ENCODE results near the gene GOLT1A.

Gene GOLT1A, protein sequence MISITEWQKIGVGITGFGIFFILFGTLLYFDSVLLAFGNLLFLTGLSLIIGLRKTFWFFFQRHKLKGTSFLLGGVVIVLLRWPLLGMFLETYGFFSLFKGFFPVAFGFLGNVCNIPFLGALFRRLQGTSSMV

DNA sequence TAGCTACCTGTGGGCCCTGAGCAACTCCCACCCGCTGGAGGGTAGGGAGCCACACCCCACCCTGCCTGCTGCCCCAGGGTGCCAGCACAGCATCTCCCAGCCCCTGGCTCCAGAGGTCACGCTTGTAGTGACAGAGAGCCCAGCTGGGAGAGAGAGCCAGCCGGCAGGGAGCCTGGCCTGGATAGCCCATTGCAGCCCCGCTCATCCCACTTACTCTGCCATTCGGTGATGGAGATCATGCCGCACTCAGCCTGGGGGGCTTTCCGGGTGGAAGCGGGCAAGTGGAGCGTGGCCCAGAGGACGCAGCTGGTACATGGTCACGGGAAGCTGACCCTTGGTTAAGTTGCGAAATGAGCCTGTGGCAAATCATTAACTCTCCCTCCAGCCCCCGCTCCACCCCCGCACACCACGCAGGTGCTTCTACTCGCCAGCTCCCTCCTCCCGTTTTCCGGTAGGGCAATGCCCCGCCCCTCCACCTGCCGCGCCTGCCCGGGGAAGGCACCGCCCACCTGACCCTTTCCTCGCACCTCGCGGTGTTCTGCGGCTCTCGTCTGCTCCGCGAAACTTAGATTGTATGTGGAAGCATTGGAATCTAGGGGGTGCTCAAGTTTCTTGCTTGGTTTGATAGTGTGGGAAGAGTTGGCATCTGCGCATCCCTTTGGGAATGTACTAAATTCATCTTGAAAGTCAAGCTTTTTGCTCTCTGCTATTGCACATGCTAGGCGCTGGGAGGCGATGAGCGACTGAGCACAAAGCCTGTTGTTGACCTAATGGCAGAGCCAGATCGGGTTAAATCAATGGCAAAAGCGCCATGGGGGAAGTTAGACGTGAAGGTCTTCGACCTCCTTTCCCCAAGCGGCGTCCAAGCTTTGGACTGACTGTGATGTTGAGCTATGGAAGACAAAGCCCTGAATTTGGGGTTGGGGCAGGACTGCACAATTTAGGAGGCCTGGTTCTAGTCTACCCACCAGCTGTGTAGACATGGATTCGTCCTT, at the start of gene GOLT1A:
GOLT1A (minus strand) TSS at position 321 of the 995 bp plus-strand sequence; CDS start at position 239, 82 bp downstream.
- peak; percentile 84 for DNase-seq

DNA sequence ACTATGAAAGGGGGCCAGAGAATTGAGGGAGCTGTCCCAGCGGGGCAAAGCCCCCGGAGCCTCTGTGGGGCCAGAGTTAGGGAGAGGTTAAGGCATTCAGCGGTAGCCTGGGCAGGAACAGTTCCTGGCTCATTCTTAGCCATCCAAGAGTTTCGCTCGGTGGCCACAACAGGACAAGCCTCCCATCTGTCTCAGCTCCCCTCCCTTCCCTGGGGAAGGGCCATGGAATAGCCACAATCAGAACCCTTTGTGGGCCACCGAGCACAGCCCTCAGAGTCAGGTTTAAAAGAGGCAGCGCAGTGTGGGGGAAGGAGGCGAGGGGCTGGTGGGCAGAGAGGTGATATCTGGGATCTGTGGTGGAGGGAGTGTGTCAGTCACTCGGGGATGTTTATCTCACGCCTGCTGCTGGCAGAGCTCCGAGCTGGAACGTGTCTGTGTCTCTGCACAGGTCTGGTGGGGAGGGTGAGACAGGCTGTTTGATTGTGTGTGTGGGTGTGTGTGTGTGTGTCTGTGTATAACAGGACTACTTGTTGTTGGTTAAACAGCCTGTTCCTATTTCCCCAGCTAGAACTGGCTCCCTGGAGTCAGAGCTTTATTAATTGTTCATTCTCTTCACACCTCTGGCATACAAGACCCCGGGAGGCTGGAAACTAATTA, 49.6 kb upstream of the GOLT1A start:
- peak; percentile 70 for DNase-seq

DNA sequence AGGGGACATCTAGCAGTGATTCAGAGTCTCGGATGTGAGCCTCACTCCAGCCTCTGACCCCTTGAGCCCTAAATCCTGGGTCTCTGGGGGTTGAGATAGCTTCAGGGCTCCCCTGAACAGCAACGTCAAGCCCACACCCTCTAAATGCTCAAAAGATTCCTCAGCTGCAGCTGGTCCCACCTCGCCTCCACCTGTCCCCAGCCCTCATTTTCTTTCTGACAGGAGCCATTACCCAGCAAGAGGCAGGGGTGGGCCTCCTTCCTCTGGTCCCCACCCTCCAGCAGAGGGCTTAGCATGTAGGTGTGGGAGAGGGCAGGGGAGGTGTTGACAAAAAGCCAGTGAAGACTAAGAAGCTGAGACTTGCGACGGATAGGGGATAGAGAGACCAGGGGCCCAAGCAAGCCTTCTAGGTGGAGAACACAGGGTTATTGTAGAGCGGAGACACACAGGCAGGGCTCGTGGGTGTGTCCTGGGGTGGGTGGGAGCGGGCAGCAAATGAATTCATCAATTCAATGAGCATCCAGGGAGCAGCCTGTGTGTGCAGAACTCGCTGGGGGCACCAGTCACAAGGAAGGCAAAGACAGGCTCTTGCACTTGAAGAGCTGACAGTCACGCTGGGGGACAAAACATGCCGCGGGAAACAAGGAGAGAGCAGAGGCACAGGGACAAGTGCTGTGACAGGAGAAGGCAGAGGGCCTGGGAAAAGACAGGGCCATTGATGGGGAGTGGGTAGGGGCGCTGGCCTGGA, 48.9 kb upstream of the GOLT1A start:
- DNase-seq, result no peak

DNA sequence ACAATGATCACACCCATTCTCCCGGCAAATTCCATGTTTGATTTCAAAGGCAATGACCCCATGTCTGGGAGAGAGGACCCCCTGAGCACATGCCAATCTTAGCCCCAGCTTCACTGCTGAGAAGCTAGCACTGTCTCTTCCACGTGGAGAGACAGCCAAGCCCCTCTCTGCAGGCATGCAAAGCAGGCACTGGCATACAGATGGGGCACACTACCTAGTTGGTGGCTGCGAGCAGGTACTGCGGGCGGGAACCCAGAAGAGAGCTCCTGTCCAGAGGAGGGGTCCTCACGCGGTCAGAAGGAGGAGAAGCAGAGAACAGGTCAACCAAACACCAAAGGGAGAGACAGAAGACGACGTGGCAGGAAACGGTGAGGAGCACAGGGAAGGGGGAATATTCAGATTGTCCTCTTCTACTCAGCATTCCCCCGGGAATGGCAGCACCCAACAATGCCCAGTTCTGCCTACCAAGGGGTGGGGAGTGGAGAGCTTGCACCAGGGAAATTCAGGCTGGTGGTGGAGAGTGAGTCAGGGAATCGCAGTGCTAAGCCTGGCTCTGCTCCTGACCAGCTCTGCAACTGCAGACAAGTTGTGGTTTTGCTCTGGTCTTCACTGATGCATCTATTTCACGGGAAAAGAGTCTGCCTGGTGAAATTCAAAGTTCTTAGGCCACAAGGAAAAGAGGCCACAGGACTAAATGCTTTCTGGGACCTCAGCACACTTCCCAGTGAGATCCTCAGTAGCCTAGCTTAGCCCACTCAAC, 48.1 kb upstream of the GOLT1A start:
- no peak for DNase-seq

DNA sequence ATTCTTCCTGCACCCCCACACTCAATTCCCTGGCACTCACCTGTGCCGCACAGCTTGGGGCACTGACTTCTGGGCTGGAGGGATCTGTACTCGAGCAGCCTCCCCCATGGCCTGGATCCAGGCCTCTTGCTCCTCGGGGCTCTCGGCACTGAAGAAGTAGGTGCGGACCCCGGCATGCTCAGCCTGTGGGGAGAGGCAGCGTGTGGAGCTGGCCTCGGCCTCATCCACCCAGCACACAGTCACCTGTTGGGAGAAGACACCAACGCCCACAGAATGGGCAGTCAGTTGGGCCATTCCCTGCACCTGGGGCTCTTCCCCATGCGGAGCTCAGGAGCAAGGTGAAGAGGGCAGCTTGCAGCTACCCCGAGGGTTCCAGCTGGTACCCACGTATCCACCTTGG, 47.5 kb upstream of the GOLT1A start:
- DNase-seq, result no peak

DNA sequence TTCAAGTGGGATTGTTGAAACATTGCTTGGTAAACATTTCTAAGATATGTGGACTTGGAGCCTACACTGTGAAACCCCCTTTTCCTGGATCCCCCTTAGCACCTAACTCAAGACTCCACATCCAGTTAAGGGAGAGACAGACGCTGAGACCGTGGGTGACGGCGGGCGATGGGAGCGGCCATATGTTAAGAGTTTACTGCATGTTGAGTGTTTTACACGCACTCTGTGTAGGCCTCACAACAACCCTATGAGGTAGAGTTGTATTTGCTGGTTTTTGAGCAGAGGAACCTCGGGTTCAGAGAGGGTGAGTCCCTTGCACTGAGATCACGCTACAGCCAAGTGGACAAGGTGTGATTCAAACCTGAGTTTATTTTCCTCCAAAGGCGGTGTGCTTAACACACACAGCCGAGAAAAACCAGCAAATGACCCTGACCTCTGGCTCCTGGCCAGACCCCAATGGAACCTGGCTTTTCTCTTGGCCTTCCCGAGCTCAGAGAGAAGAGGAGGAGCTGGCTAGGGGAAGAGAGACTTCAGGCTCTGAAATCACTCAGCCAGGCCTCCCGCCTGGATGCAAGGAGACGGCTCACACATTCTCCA, 46.9 kb upstream of the GOLT1A start:
- no peak for DNase-seq

DNA sequence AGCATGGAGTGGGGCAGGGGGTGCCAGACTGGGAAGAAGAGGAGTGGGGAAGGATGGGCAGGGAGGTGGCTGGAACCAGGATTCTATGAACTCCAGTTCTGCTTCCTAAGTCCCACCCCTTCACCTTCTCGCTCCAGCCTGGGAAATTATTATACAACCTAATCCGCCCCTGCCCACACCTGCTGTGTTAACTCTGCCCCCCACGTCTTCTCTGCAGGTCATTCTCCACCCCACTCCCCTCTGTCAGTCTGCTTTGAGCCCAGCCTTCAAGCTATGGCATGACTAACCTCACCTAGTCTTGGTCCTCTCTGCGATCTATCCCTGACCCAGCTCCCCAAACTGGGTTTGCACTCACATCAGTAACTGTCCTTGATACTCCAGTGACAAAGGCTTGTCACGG, 46.0 kb upstream of the GOLT1A start:
- no peak for DNase-seq

DNA sequence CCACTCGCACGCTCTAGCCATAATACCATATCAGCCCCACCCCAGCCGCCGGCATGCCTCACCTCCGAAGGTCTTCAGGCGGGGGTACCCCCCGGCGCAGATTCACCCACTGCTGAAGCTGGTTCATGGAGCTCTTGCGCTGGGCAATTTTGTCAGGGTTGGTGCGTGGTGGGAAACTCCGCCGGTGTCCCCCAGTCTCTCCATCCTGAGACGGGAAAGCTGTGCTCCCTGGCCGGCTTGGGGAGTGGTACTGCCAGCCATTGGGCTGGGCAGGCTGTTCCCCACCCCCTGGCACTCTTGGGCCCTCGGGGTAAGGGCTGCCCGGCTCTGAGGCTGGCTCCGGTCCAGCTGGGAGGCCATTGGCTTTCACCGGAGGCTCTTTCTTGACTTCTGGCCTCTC, 45.4 kb upstream of the GOLT1A start:
- no peak for DNase-seq

DNA sequence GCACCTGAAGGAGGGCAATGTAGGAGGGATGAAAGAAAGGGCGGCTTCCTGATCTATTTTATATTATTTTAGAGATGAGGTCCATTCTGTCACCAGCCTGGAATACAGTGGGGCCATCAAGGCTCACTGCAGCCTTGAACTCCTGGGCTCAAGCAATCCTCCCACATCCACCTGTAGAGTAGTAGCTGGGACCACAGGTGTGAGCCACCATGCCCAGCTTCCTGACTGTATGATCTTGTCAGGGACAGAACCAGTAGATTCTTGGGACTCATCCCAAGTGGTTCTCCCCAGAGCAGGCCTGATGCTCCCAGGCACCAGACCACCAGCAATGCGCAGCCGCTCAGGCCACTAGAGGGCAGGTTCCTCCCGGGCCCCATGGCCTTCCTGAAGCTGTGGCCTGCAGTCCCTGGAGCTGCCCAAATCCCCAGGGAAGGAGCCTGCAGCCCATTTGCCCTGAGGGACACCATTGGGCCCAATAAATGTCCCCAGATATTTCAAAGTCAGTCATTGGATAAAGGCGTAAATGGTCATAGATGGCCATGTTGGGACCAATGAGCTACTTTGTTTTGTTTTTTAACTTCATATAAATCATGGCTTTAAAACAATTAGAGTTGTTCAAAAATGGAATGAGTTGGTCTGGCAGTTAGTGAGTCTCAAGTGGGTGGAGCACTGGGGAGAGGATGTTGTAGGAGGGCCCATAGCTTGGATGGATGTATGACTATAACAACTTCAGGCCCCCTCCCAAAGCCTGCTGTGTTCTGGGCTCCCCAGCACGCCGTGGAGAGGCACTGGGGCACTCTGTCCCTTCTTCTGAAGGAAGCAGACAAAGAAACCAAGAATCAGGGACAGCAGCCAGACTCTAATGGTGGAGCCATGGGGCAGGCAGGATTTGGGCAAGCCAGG, 44.7 kb upstream of the GOLT1A start:
- peak; percentile 64 for DNase-seq

DNA sequence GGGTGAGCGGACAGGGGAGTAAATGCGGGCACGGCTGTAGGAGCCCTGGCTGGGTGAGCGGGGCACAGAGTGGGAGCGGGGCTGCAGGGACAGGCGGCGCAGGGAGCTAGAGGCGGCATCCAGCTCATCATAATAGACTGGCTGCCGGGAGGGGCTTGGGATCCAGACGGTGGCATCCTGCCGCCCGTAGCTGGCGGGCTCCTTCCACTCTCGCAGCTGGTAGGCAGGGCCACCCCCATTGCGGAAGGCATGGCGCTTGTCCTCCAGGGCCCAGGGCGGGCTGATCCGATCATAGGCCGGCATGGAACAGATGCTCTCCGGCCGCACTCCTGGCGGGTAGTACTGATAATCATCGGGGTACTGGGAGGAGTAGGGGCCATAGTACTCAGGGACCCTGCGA, 43.7 kb upstream of the GOLT1A start:
- DNase-seq, result no peak

DNA sequence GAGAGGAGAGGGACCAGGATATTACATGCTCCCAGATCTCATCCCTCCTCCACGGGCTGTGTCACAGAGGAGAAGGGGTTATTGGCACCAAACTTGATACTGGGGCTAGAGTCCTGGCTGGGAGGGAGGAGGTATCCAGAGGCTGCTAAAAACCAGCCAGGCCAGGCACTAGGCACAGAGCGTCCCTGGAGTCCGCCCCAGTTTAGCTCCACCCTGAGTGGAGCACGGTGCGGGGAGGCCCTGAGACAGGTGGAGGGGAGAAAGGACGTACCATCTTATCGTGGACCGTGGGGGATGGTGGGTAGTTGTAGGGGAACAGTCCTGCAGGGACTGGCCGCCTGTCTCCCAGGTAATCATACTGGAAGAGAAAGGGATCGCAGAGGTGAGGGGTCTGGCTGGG, 42.7 kb upstream of the GOLT1A start:
- no peak for DNase-seq

DNA sequence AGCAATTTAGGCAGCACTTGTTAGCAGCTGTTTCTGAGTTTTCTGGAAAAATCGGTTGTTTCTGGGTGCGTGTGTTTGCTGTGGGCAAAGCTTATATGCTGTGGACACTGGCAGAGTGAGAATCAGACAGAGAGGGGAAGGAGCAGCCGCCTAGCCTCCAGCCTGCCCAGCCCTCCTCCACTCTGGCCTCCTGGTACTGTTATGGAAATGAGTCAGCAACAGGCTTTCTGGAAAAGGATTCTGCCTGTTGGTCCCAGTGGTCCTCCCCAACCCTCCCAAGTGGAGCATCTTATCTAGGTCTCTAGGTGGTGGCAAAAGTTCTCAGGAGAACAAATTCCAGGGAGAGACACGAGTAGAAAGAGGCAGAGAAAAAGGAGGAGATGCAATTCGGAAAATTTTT, 42.2 kb upstream of the GOLT1A start:
- no peak for DNase-seq

DNA sequence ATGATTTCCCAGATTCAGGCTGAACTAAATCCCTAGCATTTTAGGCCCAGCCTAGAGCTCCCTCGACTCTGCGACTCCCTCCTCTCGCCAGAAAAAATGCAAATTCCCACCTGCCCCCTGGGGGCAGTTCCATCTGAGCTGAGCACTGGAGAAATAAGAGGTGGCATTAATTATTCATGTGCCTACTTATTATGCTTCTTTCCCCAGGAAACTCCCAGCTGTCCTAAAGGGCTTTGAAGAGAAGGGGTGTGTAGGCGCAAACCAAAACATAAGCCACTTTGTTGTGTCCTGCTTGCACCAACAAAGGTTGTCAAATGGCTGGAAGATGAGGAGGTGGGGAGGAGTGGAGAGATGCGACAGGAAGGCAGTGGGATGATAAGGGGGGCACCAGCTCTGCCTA, 41.4 kb upstream of the GOLT1A start:
- no peak for DNase-seq

DNA sequence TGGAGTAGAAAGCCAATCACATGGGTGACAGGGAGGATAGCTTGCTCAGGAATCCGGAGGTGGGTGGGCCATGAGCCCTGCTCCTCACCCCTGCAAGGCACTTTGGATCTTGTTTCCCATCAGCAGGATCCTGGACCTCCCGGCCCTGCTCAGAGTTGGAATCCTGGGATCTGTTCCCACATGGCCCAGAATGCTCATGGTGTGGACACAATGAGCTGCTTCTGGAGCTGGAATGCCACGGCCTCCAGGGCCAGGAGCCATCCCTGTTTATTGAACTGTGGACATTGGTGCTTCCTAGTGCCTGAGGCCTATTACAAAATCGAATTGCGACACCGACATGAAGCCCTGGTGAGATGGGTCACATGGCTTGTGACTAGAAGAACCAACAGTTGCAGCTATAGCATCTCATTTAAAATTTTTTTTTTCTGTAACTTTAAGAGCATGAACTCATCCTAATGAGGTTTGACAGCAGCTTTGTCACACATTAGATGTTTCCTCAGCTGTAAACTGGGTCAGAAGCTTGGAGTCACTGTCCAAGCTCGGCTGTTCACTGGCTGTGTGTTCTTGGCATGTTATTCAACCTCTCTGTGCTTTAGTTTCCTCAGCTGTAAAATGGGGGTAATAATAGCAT, 40.4 kb upstream of the GOLT1A start:
- peak; percentile 65 for DNase-seq

DNA sequence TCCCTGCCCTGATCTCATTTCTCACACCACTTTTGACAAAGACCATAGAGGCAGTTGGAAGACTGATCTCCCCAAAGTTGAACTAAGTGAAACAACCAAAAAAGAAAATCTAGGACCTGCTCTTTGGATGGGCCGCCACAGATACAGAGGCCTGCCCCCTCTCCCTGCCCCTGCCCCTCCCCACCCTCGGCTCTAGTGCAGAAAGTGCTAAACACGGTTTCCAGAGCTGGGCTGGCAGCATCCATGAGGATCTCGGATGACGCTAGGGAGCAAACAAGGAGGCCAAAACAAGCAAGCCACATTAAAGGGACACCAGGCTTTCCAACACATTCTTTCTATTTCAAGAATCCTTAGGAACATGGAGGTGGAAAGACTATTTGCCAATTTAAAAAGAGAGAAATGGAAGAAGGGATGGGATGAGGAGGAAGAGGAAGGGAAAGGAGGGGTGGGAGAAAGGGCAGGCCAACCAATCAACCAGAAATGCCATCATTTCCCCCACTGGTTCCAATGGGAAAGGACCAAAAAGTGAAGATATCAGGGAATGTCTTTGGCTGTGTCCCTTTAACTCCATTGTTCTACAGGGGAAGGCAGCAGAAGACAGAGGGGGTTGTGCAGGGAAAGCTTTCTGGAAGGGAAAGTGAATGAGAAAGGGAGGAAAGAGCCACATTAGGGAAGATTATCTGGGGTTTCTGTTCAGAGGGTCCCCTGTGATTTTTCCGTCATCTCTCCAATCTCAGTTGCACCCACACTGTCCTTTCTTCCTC, 38.3 kb upstream of the GOLT1A start:
- DNase-seq, result no peak

DNA sequence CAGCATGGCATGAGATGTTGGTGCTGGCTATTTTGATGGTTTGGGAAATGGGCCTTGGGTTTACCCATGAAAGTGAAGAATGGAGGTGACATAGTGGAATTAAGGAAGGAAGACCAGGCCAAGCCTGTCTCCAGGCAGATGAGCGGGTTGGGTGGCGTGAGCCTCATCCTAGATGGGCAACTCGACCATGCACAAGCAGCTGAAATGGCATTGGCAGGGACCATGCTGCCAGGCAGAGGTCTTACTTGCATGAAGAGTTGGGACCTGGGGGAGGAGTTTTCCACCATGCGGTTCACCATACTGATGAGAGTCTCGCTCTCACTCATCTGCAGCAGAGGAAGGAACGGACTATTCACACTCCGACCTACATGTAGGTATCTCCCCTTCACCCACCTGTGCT, 37.5 kb upstream of the GOLT1A start:
- no peak for DNase-seq

DNA sequence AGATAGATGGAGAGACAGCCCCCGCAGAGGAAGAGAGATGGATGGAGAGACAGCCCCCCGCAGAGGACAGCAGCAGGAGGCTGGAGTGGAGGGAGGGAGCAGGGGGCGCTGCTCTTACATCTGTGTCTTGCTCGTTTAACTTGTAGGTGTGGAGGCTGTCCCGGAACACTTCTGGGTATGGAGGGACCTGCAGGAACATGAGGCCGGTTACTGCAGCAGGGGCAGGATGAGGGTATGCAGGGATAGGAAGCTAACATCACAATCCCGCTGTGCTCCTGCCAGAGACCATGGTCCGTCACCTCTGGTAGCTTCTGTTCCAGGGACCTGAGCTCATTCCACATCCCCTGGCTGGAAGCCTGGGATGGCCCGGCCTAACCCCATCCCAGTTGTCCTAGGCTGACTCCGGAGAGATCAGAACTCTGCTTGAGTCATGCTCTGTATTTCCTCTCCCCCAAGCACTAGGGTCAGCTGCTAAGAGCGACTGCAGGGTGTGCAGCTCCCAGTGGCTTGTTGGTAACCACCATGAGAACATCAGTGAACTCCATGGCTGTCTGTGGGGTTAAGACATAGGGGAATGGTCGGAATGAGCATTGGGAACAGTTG, 36.7 kb upstream of the GOLT1A start:
- DNase-seq, result no peak

DNA sequence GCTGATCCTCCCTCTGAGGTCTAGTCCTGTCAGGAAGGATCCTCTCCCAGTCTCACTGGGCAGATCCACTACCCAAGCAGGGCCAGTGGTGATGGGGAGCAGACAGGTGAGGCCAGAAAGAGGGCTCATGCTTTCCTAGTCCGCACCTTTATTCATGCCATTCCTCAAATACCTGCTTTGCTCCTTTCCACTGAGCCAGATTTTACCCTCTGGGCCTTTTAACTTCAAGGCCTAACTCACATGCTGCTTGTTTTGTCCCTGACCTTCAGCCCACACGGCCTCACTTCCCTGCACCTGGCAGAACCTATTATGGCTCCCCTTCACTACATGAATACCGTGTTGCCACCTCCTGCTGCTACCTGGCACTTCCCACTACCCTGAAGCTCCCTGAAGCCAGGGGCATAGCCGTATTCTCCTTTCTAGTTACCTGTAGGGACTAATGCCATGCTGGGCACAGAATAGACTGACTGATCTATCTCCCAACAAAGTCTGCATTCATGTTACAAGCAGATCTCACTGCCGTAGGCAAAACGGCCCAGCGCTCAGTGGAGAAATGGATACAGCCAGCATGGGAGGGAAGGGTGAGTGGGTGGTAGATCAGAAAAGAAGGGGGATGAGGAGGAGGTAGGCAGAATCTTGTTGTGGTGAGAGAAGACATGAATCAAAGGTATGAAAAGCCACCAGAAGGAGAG, 36.1 kb upstream of the GOLT1A start:
- no peak for DNase-seq

DNA sequence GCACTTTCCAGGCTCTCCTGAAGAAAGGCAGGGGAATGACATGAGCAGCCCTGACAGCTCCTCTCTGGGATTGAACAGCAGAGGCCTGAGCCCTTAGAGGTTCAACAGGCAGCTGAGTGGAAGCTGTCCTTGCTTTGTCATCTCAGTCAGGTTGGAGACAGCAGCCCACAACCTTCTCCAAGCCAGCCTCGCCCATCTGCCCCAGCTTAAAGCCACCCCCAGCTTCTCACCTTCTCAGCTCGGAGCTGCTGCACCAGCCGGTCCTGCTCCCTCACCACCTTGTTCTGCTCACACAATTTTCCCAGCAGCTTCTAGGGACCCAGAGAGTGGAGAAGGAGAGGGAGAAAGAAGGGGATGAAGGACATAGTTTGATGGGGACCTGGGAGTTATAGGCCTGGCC, 35.2 kb upstream of the GOLT1A start:
- no peak for DNase-seq
